ENCODE measurements around the gene TRPC1.

TRPC1 gene

DNA sequence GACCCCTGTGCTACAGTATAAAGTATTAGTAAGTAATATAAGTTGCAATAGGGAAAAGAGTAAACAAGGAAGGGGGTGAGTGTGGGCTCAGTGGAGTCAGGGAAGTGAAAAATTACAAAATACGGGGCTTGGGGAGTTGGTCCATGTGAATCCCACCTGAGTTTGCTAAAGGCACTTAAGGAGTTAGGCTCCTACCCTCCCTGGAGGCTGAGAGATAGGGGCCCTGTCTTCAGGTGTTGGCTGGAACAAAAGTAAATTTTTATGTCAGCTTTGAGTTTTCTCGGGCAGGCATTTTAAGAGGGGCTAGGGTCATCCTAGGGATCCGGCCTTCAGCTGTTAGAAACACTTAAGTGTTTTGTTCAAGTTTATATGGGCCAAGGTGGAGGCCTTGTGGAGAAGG lies 8.2 kb downstream of the TRPC1 start:
- Histone ChIP-seq H3K4me2 (ENCODE audit: low read length) (no peak overlapping the region), H3K9me3 (ENCODE audit: insufficient read depth, low read depth, low read length) (no peaks in the 10 kb centered on the region), H3K4me3 (ENCODE audit: low read depth, low read length) (no peak overlapping the region), H3K14ac (ENCODE audit: low read length) (no peak overlapping the region), H3K79me1 (ENCODE audit: low read length) (no peaks in the 10 kb centered on the region), H3K27ac (ENCODE audit: low read depth, low read length) (no peak overlapping the region), H3K27me3 (ENCODE audit: insufficient read depth, low read length) (no peaks in the 10 kb centered on the region), H3K4ac (ENCODE audit: low read depth, low read length) (no peak overlapping the region), H3K18ac (ENCODE audit: low read length) (no peak overlapping the region), H2BK5ac (ENCODE audit: low read depth, low read length, poor library complexity) (no peak overlapping the region), H4K8ac (ENCODE audit: low read depth, low read length) (no peak overlapping the region), H3K36me3 (ENCODE audit: control insufficient read depth in 1 of 2, insufficient read depth in 2 of 2, low read length in 2 of 2) (no peaks in the 10 kb centered on the region), H3K79me2 (ENCODE audit: control insufficient read depth, insufficient read depth, low read length, poor library complexity) (no peaks in the 10 kb centered on the region), H4K12ac (ENCODE audit: low read depth, low read length) (no peak overlapping the region), H3K9ac (ENCODE audit: low read length) (no peak overlapping the region), H3K23ac (ENCODE audit: low read length) (no peak overlapping the region), H2BK12ac (ENCODE audit: low read length) (no peak overlapping the region), H3K4me1 (ENCODE audit: control insufficient read depth in 1 of 2, insufficient read depth in 2 of 2, low read length in 2 of 2) (no peaks in the 10 kb centered on the region), H2AFZ (ENCODE audit: insufficient read depth, low read length, poor library complexity) (no peak overlapping the region), H2AK5ac (ENCODE audit: low read length) (no peak overlapping the region), H4K91ac (ENCODE audit: low read depth, low read length) (no peak overlapping the region), H2BK120ac (ENCODE audit: insufficient read depth, low read length, poor library complexity) (no peak overlapping the region)
- DNase-seq = no peak
- no CpG with 5 or more reads among the region's 3 CpGs for WGBS (ENCODE audit: extremely low coverage, insufficient coverage, insufficient read length)

DNA sequence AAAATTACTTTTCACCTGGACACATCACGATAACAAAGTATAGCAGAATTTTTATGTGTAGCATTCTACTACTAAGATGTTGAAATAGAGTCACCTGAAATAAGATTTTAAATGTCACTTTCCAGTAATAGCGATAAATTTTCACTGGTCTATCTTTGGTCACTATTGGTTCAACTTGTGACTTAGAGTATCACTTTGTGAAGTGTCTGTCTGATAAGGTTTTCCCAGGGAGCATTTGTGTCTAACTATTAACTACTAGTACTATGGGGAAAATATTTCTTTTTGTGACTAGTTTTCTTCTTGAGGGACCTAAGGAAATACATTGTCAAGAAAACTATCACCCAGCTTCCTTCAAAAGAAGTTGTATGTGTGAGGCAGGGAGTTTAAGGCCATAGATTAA lies 11.0 kb downstream of the TRPC1 start:
- H3K4me2 ChIP-seq (ENCODE audit: low read length) = no peak overlapping the region
- H2BK120ac ChIP-seq (ENCODE audit: insufficient read depth, low read length, poor library complexity) = no peak overlapping the region
- H3K79me2 ChIP-seq (ENCODE audit: control insufficient read depth, insufficient read depth, low read length, poor library complexity) = no peaks in the 10 kb centered on the region
- H3K4ac ChIP-seq (ENCODE audit: low read depth, low read length) = no peak overlapping the region
- no peak overlapping the region for H3K18ac ChIP-seq (ENCODE audit: low read length)
- DNase-seq = no peak
- no peaks in the 10 kb centered on the region for H3K4me1 ChIP-seq (ENCODE audit: control insufficient read depth in 1 of 2, insufficient read depth in 2 of 2, low read length in 2 of 2)
- no peak overlapping the region for H4K12ac ChIP-seq (ENCODE audit: low read depth, low read length)
- no peaks in the 10 kb centered on the region for H3K27me3 ChIP-seq (ENCODE audit: insufficient read depth, low read length)
- no peak overlapping the region for H4K91ac ChIP-seq (ENCODE audit: low read depth, low read length)
- no peak overlapping the region for H3K14ac ChIP-seq (ENCODE audit: low read length)
- H3K36me3 ChIP-seq (ENCODE audit: control insufficient read depth in 1 of 2, insufficient read depth in 2 of 2, low read length in 2 of 2) = no peaks in the 10 kb centered on the region
- WGBS (ENCODE audit: extremely low coverage, insufficient coverage, insufficient read length) = no CpG with 5 or more reads among the region's 2 CpGs
- H4K8ac ChIP-seq (ENCODE audit: low read depth, low read length) = no peak overlapping the region
- H2BK5ac ChIP-seq (ENCODE audit: low read depth, low read length, poor library complexity) = no peak overlapping the region
- H3K79me1 ChIP-seq (ENCODE audit: low read length) = no peaks in the 10 kb centered on the region
- no peak overlapping the region for H2AK5ac ChIP-seq (ENCODE audit: low read length)
- H2AFZ ChIP-seq (ENCODE audit: insufficient read depth, low read length, poor library complexity) = no peak overlapping the region
- H3K9ac ChIP-seq (ENCODE audit: low read length) = no peak overlapping the region
- H2BK12ac ChIP-seq (ENCODE audit: low read length) = no peak overlapping the region
- H3K4me3 ChIP-seq (ENCODE audit: low read depth, low read length) = no peak overlapping the region
- no peak overlapping the region for H3K23ac ChIP-seq (ENCODE audit: low read length)
- H3K9me3 ChIP-seq (ENCODE audit: insufficient read depth, low read depth, low read length) = no peaks in the 10 kb centered on the region
- no peak overlapping the region for H3K27ac ChIP-seq (ENCODE audit: low read depth, low read length)

DNA sequence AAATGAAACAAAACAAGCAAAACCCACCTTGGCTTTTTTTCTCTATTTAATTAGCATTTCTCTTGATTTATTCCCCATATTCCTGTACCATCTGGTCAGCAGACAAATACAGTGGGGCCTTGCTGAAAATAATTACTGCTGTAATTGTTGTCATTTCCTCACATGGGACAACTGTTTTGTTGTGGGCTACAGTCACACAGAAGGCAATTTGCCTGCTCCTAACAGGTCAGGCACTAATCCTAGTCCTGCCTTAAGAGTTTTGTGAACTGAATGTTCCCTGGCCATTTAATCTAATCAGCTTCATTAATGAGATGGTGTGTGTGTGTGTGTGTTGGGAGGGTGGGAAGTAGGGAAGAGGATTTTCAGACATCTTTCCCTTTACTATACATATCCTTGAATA lies 11.6 kb downstream of the TRPC1 start:
- Histone ChIP-seq H3K4me3 (ENCODE audit: low read depth, low read length) (no peak overlapping the region), H3K36me3 (ENCODE audit: control insufficient read depth in 1 of 2, insufficient read depth in 2 of 2, low read length in 2 of 2) (no peaks in the 10 kb centered on the region), H2AK5ac (ENCODE audit: low read length) (no peak overlapping the region), H3K9ac (ENCODE audit: low read length) (no peak overlapping the region), H3K4me2 (ENCODE audit: low read length) (no peak overlapping the region), H2BK5ac (ENCODE audit: low read depth, low read length, poor library complexity) (no peak overlapping the region), H4K12ac (ENCODE audit: low read depth, low read length) (no peak overlapping the region), H2BK12ac (ENCODE audit: low read length) (no peak overlapping the region), H4K8ac (ENCODE audit: low read depth, low read length) (no peak overlapping the region), H3K18ac (ENCODE audit: low read length) (no peak overlapping the region), H3K9me3 (ENCODE audit: insufficient read depth, low read depth, low read length) (no peaks in the 10 kb centered on the region), H3K4ac (ENCODE audit: low read depth, low read length) (no peak overlapping the region), H3K79me1 (ENCODE audit: low read length) (no peaks in the 10 kb centered on the region), H4K91ac (ENCODE audit: low read depth, low read length) (no peak overlapping the region), H2BK120ac (ENCODE audit: insufficient read depth, low read length, poor library complexity) (no peak overlapping the region), H3K14ac (ENCODE audit: low read length) (no peak overlapping the region), H2AFZ (ENCODE audit: insufficient read depth, low read length, poor library complexity) (no peak overlapping the region), H3K27me3 (ENCODE audit: insufficient read depth, low read length) (no peaks in the 10 kb centered on the region), H3K23ac (ENCODE audit: low read length) (no peak overlapping the region), H3K4me1 (ENCODE audit: control insufficient read depth in 1 of 2, insufficient read depth in 2 of 2, low read length in 2 of 2) (no peaks in the 10 kb centered on the region), H3K27ac (ENCODE audit: low read depth, low read length) (no peak overlapping the region), H3K79me2 (ENCODE audit: control insufficient read depth, insufficient read depth, low read length, poor library complexity) (no peaks in the 10 kb centered on the region)
- DNase-seq = no peak

DNA sequence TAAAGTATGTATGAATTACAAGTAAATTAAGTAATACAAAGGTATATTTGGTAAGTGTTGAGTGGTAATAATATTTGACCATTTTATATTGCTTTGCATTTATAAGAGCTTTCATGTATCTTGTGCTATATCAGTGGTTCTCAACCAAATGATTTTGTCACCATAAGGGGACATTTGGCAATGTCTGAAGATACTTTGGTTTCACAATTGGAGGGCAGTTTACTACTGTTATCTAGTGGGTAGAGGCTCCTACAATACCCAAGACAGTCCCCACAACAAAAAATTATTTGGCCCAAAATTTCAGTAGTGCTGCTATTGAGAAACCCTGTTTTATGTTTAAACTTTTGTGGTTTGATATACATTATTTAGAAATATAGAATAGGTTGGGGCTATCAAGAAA lies 14.6 kb downstream of the TRPC1 start:
- Histone ChIP-seq H4K8ac (ENCODE audit: low read depth, low read length) (no peak overlapping the region), H3K4ac (ENCODE audit: low read depth, low read length) (no peak overlapping the region), H3K79me2 (ENCODE audit: control insufficient read depth, insufficient read depth, low read length, poor library complexity) (no peaks in the 10 kb centered on the region), H3K14ac (ENCODE audit: low read length) (no peak overlapping the region), H3K4me3 (ENCODE audit: low read depth, low read length) (no peak overlapping the region), H3K27me3 (ENCODE audit: insufficient read depth, low read length) (no peaks in the 10 kb centered on the region), H3K4me2 (ENCODE audit: low read length) (no peak overlapping the region), H2AK5ac (ENCODE audit: low read length) (no peak overlapping the region), H3K4me1 (ENCODE audit: control insufficient read depth in 1 of 2, insufficient read depth in 2 of 2, low read length in 2 of 2) (no peaks in the 10 kb centered on the region), H3K36me3 (ENCODE audit: control insufficient read depth in 1 of 2, insufficient read depth in 2 of 2, low read length in 2 of 2) (no peaks in the 10 kb centered on the region), H4K12ac (ENCODE audit: low read depth, low read length) (no peak overlapping the region), H3K23ac (ENCODE audit: low read length) (no peak overlapping the region), H3K18ac (ENCODE audit: low read length) (no peak overlapping the region), H3K9ac (ENCODE audit: low read length) (no peak overlapping the region), H2BK120ac (ENCODE audit: insufficient read depth, low read length, poor library complexity) (no peak overlapping the region), H2BK5ac (ENCODE audit: low read depth, low read length, poor library complexity) (no peak overlapping the region), H3K9me3 (ENCODE audit: insufficient read depth, low read depth, low read length) (no peaks in the 10 kb centered on the region), H2AFZ (ENCODE audit: insufficient read depth, low read length, poor library complexity) (no peak overlapping the region), H4K91ac (ENCODE audit: low read depth, low read length) (no peak overlapping the region), H2BK12ac (ENCODE audit: low read length) (no peak overlapping the region), H3K79me1 (ENCODE audit: low read length) (no peaks in the 10 kb centered on the region), H3K27ac (ENCODE audit: low read depth, low read length) (no peak overlapping the region)
- no peak for DNase-seq

DNA sequence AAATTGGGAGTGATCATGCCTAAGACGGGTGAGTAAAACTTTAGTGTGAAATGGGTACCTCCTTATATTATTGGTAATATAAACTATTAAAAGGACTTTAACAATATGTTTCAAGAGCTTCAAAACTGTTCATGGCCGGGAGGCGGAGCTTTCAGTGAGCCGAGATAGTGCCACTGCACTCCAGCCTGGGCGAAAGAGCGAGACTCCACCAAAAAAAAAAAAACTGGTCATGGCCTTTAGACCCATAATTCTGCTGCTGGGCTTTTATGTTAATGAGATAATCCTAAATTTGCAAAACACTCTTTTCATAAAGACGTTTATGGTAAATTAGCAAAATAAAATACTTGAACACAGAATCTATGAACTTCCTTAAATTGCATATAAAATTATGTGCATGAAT lies 22.8 kb downstream of the TRPC1 start:
- Histone ChIP-seq H3K79me1 (ENCODE audit: low read length) (no peaks in the 10 kb centered on the region), H3K27me3 (ENCODE audit: insufficient read depth, low read length) (no peaks in the 10 kb centered on the region), H4K12ac (ENCODE audit: low read depth, low read length) (no peak overlapping the region), H3K4me3 (ENCODE audit: low read depth, low read length) (no peak overlapping the region), H3K27ac (ENCODE audit: low read depth, low read length) (no peak overlapping the region), H2BK12ac (ENCODE audit: low read length) (no peak overlapping the region), H3K4me2 (ENCODE audit: low read length) (no peak overlapping the region), H3K36me3 (ENCODE audit: control insufficient read depth in 1 of 2, insufficient read depth in 2 of 2, low read length in 2 of 2) (peaks cover 0 to 2% of the 10 kb centered on the region in 2 experiments), H4K91ac (ENCODE audit: low read depth, low read length) (no peak overlapping the region), H3K23ac (ENCODE audit: low read length) (no peak overlapping the region), H3K9me3 (ENCODE audit: insufficient read depth, low read depth, low read length) (no peaks in the 10 kb centered on the region), H2BK120ac (ENCODE audit: insufficient read depth, low read length, poor library complexity) (no peak overlapping the region), H3K4ac (ENCODE audit: low read depth, low read length) (no peak overlapping the region), H2AK5ac (ENCODE audit: low read length) (no peak overlapping the region), H3K14ac (ENCODE audit: low read length) (no peak overlapping the region), H3K4me1 (ENCODE audit: control insufficient read depth in 1 of 2, insufficient read depth in 2 of 2, low read length in 2 of 2) (no peaks in the 10 kb centered on the region), H2AFZ (ENCODE audit: insufficient read depth, low read length, poor library complexity) (no peak overlapping the region), H3K9ac (ENCODE audit: low read length) (no peak overlapping the region), H3K18ac (ENCODE audit: low read length) (no peak overlapping the region), H2BK5ac (ENCODE audit: low read depth, low read length, poor library complexity) (no peak overlapping the region), H4K8ac (ENCODE audit: low read depth, low read length) (no peak overlapping the region), H3K79me2 (ENCODE audit: control insufficient read depth, insufficient read depth, low read length, poor library complexity) (no peaks in the 10 kb centered on the region)
- DNase-seq = no peak
- no CpG with 5 or more reads among the region's 7 CpGs for WGBS (ENCODE audit: extremely low coverage, insufficient coverage, insufficient read length)
